ENCODE data around the gene PGAM2. TPM values are rescaled to one million over a fixed set of nuclear protein-coding genes. Genes with fewer than 3 reads are reported as not detected.
A peak's percentile ranks its signal among the peaks of the same experiment; 100 is the strongest.

Gene PGAM2
- total and polyA plus RNA-seq, 2 experiments from 2014 or later: 2.9 to 7.8 TPM

- H4K20me1 ChIP-seq (replicated peaks; ENCODE audit: insufficient read depth): no peaks in the 10 kb centered on the region; the same call in 1 of the 2 replicates
- TF ChIP-seq STAT1 (IDR thresholded peaks at IDR 0.05; ENCODE audit: unreplicated experiment) (no peak), EZH2phosphoT487 (IDR thresholded peaks at IDR 0.05; ENCODE audit: unreplicated experiment) (no peak), REST (IDR thresholded peaks at IDR 0.05; ENCODE audit: unreplicated experiment) (no peak), NANOG (IDR thresholded peaks at IDR 0.05; ENCODE audit: borderline replicate concordance) (no peak), EZH2 (IDR thresholded peaks at IDR 0.05; ENCODE audit: low read depth, unreplicated experiment) (no peak), JUNB (IDR thresholded peaks at IDR 0.05; ENCODE audit: unreplicated experiment) (no peak), ZNF331 (CRISPR knock-in tag; IDR thresholded peaks at IDR 0.05; ENCODE audit: low read depth) (no peak), POLR2AphosphoS5 (IDR thresholded peaks at IDR 0.05; ENCODE audit: low read depth) (no peak), ZNF114 (CRISPR knock-in tag; IDR thresholded peaks at IDR 0.05) (no peak), CTCF (conservative IDR thresholded peaks at IDR 0.05; ENCODE audit: low read depth in 2 of 2) (no peak), CREB1 (CRISPR knock-in tag; IDR thresholded peaks at IDR 0.05; ENCODE audit: low read depth) (no peak)
- TF ChIP-seq, protein P1, sequence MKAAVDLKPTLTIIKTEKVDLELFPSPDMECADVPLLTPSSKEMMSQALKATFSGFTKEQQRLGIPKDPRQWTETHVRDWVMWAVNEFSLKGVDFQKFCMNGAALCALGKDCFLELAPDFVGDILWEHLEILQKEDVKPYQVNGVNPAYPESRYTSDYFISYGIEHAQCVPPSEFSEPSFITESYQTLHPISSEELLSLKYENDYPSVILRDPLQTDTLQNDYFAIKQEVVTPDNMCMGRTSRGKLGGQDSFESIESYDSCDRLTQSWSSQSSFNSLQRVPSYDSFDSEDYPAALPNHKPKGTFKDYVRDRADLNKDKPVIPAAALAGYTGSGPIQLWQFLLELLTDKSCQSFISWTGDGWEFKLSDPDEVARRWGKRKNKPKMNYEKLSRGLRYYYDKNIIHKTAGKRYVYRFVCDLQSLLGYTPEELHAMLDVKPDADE (IDR thresholded peaks at IDR 0.05): no peak
- TF ChIP-seq, protein P2, sequence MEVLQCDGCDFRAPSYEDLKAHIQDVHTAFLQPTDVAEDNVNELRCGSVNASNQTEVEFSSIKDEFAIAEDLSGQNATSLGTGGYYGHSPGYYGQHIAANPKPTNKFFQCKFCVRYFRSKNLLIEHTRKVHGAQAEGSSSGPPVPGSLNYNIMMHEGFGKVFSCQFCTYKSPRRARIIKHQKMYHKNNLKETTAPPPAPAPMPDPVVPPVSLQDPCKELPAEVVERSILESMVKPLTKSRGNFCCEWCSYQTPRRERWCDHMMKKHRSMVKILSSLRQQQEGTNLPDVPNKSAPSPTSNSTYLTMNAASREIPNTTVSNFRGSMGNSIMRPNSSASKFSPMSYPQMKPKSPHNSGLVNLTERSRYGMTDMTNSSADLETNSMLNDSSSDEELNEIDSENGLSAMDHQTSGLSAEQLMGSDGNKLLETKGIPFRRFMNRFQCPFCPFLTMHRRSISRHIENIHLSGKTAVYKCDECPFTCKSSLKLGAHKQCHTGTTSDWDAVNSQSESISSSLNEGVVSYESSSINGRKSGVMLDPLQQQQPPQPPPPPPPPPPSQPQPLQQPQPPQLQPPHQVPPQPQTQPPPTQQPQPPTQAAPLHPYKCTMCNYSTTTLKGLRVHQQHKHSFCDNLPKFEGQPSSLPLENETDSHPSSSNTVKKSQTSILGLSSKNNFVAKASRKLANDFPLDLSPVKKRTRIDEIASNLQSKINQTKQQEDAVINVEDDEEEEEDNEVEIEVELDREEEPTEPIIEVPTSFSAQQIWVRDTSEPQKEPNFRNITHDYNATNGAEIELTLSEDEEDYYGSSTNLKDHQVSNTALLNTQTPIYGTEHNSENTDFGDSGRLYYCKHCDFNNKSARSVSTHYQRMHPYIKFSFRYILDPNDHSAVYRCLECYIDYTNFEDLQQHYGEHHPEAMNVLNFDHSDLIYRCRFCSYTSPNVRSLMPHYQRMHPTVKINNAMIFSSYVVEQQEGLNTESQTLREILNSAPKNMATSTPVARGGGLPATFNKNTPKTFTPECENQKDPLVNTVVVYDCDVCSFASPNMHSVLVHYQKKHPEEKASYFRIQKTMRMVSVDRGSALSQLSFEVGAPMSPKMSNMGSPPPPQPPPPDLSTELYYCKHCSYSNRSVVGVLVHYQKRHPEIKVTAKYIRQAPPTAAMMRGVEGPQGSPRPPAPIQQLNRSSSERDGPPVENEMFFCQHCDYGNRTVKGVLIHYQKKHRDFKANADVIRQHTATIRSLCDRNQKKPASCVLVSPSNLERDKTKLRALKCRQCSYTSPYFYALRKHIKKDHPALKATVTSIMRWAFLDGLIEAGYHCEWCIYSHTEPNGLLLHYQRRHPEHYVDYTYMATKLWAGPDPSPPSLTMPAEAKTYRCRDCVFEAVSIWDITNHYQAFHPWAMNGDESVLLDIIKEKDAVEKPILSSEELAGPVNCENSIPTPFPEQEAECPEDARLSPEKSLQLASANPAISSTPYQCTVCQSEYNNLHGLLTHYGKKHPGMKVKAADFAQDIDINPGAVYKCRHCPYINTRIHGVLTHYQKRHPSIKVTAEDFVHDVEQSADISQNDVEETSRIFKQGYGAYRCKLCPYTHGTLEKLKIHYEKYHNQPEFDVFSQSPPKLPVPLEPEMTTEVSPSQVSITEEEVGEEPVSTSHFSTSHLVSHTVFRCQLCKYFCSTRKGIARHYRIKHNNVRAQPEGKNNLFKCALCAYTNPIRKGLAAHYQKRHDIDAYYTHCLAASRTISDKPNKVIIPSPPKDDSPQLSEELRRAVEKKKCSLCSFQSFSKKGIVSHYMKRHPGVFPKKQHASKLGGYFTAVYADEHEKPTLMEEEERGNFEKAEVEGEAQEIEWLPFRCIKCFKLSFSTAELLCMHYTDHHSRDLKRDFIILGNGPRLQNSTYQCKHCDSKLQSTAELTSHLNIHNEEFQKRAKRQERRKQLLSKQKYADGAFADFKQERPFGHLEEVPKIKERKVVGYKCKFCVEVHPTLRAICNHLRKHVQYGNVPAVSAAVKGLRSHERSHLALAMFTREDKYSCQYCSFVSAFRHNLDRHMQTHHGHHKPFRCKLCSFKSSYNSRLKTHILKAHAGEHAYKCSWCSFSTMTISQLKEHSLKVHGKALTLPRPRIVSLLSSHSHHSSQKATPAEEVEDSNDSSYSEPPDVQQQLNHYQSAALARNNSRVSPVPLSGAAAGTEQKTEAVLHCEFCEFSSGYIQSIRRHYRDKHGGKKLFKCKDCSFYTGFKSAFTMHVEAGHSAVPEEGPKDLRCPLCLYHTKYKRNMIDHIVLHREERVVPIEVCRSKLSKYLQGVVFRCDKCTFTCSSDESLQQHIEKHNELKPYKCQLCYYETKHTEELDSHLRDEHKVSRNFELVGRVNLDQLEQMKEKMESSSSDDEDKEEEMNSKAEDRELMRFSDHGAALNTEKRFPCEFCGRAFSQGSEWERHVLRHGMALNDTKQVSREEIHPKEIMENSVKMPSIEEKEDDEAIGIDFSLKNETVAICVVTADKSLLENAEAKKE (CRISPR knock-in tag; IDR thresholded peaks at IDR 0.05): no peak
- peaks cover 31% of the 10 kb centered on the region for H3K36me3 Mint-ChIP-seq (ENCODE audit: low read depth)
- H3K79me2 ChIP-seq (replicated peaks; ENCODE audit: insufficient read depth): no peaks in the 10 kb centered on the region
- peak overlapping the region; percentile 75; the same call in 2 of the 3 replicates for H3K4me3 Mint-ChIP-seq
- no peak overlapping the region for H3K4me2 ChIP-seq
- H3K9me3 Mint-ChIP-seq: no peaks in the 10 kb centered on the region; the same call in 2 of the 3 replicates
- no peak overlapping the region for H3K4me3 ChIP-seq
- no peak overlapping the region for H3K27ac Mint-ChIP-seq
- H3K4me1 ChIP-seq (ENCODE audit: insufficient read depth): no peaks in the 10 kb centered on the region
- no peaks in the 10 kb centered on the region for H3K27me3 ChIP-seq (ENCODE audit: insufficient read depth)
- no peaks in the 10 kb centered on the region for H3K36me3 ChIP-seq (ENCODE audit: insufficient read depth)
- H3K27ac ChIP-seq (ENCODE audit: low read depth): no peak overlapping the region
- no peaks in the 10 kb centered on the region for H3K9me2 ChIP-seq (ENCODE audit: insufficient read depth)
- ATAC-seq (no peak), DNase-seq (ENCODE audit: low spot score) (no peak)
- H3K27me3 Mint-ChIP-seq (ENCODE audit: insufficient read depth, low read depth, poor library complexity): peaks cover 15% of the 10 kb centered on the region
- H3K4me1 Mint-ChIP-seq: peaks cover 6% of the 10 kb centered on the region; the same call in 2 of the 3 replicates
- 0 out of 2 replicates have a peak, but pooled peaks cover 2% of the 10 kb centered on the region for H3F3A ChIP-seq (replicated peaks; ENCODE audit: low read depth)
- H2AFZ ChIP-seq: no peak overlapping the region
These were observed 46.4 kb upstream of the PGAM2 start for GRCh38 chr7:44111761-44112160.
